ENCODE data around the gene PIK3C2G. TPM values are rescaled to one million over a fixed set of nuclear protein-coding genes. Genes with fewer than 3 reads are reported as not detected.

PIK3C2G gene, protein sequence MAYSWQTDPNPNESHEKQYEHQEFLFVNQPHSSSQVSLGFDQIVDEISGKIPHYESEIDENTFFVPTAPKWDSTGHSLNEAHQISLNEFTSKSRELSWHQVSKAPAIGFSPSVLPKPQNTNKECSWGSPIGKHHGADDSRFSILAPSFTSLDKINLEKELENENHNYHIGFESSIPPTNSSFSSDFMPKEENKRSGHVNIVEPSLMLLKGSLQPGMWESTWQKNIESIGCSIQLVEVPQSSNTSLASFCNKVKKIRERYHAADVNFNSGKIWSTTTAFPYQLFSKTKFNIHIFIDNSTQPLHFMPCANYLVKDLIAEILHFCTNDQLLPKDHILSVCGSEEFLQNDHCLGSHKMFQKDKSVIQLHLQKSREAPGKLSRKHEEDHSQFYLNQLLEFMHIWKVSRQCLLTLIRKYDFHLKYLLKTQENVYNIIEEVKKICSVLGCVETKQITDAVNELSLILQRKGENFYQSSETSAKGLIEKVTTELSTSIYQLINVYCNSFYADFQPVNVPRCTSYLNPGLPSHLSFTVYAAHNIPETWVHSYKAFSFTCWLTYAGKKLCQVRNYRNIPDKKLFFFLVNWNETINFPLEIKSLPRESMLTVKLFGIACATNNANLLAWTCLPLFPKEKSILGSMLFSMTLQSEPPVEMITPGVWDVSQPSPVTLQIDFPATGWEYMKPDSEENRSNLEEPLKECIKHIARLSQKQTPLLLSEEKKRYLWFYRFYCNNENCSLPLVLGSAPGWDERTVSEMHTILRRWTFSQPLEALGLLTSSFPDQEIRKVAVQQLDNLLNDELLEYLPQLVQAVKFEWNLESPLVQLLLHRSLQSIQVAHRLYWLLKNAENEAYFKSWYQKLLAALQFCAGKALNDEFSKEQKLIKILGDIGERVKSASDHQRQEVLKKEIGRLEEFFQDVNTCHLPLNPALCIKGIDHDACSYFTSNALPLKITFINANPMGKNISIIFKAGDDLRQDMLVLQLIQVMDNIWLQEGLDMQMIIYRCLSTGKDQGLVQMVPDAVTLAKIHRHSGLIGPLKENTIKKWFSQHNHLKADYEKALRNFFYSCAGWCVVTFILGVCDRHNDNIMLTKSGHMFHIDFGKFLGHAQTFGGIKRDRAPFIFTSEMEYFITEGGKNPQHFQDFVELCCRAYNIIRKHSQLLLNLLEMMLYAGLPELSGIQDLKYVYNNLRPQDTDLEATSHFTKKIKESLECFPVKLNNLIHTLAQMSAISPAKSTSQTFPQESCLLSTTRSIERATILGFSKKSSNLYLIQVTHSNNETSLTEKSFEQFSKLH (N-terminal part only)
- not detected in 2 replicates for total RNA-seq (2013; cell fraction: nucleolus; rRNA removed)
- total RNA-seq (2014; rRNA removed) (not detected in 2 replicates), total RNA-seq (2014; rRNA removed; fragmentation: Illumina TruSeq; extraction: Trizol) (not detected in 2 replicates), total RNA-seq (2021) (not detected in 2 replicates), polyA plus RNA-seq (2011; rRNA removed) (not detected in 2 replicates), polyA plus RNA-seq (2014; fragmentation: Illumina TruSeq; extraction: Trizol) (not detected in 2 replicates), polyA plus RNA-seq (2014; fragmentation: Nextera tagmentation; extraction: Ambion mirVana) (not detected), polyA plus RNA-seq (2014; rRNA removed) (not detected in 2 replicates), polyA plus RNA-seq (2016; fragmentation: Nextera tagmentation; extraction: Ambion mirVana) (not detected), polyA minus RNA-seq (2011; rRNA and poly(A)+ RNA removed) (not detected in 2 replicates), Bru-seq, nascent RNA (percentile 0 among the genes with signal in this experiment), BruChase-seq, experiment 1, labeled RNA remaining after a 6-hour chase (percentile 0 among the genes with signal in this experiment), BruChase-seq, experiment 2, labeled RNA remaining after a 2-hour chase (not detected)
- polyA plus RNA-seq (2011; ENCODE audit: low read depth) = not detected
- polyA plus RNA-seq (2011; cell fraction: cytosol; rRNA removed) = not detected in 2 replicates
- polyA plus RNA-seq (2011; cell fraction: nucleus; rRNA removed) = not detected in 2 replicates
- not detected in 2 replicates for polyA plus RNA-seq (2012)
- polyA minus RNA-seq (2011; cell fraction: cytosol; rRNA and poly(A)+ RNA removed) = not detected in 2 replicates
- polyA minus RNA-seq (2011; cell fraction: nucleus; rRNA and poly(A)+ RNA removed) = not detected in 2 replicates
- long read RNA-seq, experiment 1 = 0 reads
- long read RNA-seq, experiment 2, partial matches to known transcripts = 0 of 2 reads
- long read RNA-seq, experiment 2, other reads (novel, unspliced or antisense) = 2 of 2 reads

DNA sequence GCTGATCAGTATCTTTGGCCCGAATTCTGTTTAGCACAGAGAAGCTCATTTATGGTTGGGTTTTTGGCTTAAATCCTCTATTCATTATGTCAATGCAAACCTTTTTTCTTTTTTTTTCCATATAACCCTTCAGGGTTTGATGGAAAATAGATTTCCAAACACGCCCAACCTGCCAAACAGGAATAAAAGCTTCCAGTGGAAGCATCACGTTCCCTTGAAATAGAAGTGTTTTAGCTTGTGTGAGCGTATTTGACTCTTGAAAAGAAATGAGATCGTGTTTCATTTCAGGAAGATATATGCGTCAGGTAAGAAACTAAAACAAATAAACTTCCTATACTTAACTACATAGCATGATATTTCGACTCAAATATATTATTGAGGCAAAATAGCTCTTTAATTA lies at the start of gene PIK3C2G:
TSS of gene PIK3C2G (plus strand) at position 246 of the 400 bp plus-strand sequence. CDS start 20,564 bp downstream, outside the sequence.
- FAIRE-seq (no peak), DNase-seq (ENCODE audit: low read depth, low spot score) (no peak), ATAC-seq (no peak)
- H3K27me3 ChIP-seq (replicated peaks in 1 of 2; ENCODE audit: control insufficient read depth in 2 of 2, insufficient read depth in 2 of 2, low read length in 1 of 2) = no peaks in the 10 kb centered on the region
- no peak within 1 kb of the TSS for H3K27ac ChIP-seq (ENCODE audit: control insufficient read depth, insufficient read depth)
- H3K9ac ChIP-seq (ENCODE audit: control insufficient read depth, insufficient read depth, low read length) = no peak within 1 kb of the TSS
- no peaks in the 10 kb centered on the region for H4K20me1 ChIP-seq (ENCODE audit: control insufficient read depth, insufficient read depth)
- no peaks in the 10 kb centered on the region for H3K79me2 ChIP-seq (ENCODE audit: control insufficient read depth, insufficient read depth, low read length)
- ChIA-PET RAD21 (ENCODE audit: unreplicated experiment) (interaction anchor here (1.1 to 1.2 kb wide), 2 partner anchors 122 to 925 kb away, joined by 3 to 4 read pairs; no protein-coding TSS in a partner anchor), CTCF (interaction anchor here (1.1 to 1.4 kb wide), 3 partner anchors 11 to 15 kb away, joined by 3 to 14 read pairs (median 6); no protein-coding TSS in a partner anchor), POLR2A (no interaction called here), SMC1A (ENCODE audit: uncharacterized antibody, unreplicated experiment) (interaction anchor here (1.5 kb wide), 2 partner anchors 14 to 58 kb away, joined by 3 read pairs; no protein-coding TSS in a partner anchor)
- WGBS (ENCODE audit: insufficient coverage, insufficient replicate concordance, low lambda C conversion rate, missing lambda C conversion rate) = 10% methylated on average over 7 of the region's 7 CpGs
- in situ Hi-C loops (cut with MboI) (no loop called here), intact Hi-C loops (cut with micrococcal nuclease; ENCODE audit: unreplicated experiment) (no loop called here)
- no peak within 1 kb of the TSS for H3K4me2 ChIP-seq (ENCODE audit: control insufficient read depth, insufficient read depth)
- no peak within 1 kb of the TSS for H2AFZ ChIP-seq (ENCODE audit: control insufficient read depth, low read depth, low read length)
- no TSS peak for BruUV-seq (replicated peaks)
- no peaks in the 10 kb centered on the region for H3K9me3 ChIP-seq (replicated peaks; ENCODE audit: control insufficient read depth, insufficient read depth, low read length)
- no peak within 1 kb of the TSS for H3K4me3 ChIP-seq
- H3K4me1 ChIP-seq (ENCODE audit: control insufficient read depth, insufficient read depth, low read length) = no peaks in the 10 kb centered on the region
- H3K36me3 ChIP-seq (ENCODE audit: control insufficient read depth in 2 of 2, insufficient read depth in 2 of 2, low read length in 1 of 2) = no peaks in the 10 kb centered on the region
- no peak for TF ChIP-seq POLR2A (IDR thresholded peaks at IDR 0.05; ENCODE audit: low read depth, low read length)
- TF ChIP-seq, protein P1, sequence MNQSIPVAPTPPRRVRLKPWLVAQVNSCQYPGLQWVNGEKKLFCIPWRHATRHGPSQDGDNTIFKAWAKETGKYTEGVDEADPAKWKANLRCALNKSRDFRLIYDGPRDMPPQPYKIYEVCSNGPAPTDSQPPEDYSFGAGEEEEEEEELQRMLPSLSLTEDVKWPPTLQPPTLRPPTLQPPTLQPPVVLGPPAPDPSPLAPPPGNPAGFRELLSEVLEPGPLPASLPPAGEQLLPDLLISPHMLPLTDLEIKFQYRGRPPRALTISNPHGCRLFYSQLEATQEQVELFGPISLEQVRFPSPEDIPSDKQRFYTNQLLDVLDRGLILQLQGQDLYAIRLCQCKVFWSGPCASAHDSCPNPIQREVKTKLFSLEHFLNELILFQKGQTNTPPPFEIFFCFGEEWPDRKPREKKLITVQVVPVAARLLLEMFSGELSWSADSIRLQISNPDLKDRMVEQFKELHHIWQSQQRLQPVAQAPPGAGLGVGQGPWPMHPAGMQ (IDR thresholded peaks at IDR 0.05; ENCODE audit: borderline replicate concordance) = no peak
- TF ChIP-seq HDAC6 (IDR thresholded peaks at IDR 0.05; ENCODE audit: unreplicated experiment) = no peak
- TF ChIP-seq CBX3 (IDR thresholded peaks at IDR 0.05; ENCODE audit: borderline replicate concordance, low read depth) = no peak
- TF ChIP-seq, protein P2, sequence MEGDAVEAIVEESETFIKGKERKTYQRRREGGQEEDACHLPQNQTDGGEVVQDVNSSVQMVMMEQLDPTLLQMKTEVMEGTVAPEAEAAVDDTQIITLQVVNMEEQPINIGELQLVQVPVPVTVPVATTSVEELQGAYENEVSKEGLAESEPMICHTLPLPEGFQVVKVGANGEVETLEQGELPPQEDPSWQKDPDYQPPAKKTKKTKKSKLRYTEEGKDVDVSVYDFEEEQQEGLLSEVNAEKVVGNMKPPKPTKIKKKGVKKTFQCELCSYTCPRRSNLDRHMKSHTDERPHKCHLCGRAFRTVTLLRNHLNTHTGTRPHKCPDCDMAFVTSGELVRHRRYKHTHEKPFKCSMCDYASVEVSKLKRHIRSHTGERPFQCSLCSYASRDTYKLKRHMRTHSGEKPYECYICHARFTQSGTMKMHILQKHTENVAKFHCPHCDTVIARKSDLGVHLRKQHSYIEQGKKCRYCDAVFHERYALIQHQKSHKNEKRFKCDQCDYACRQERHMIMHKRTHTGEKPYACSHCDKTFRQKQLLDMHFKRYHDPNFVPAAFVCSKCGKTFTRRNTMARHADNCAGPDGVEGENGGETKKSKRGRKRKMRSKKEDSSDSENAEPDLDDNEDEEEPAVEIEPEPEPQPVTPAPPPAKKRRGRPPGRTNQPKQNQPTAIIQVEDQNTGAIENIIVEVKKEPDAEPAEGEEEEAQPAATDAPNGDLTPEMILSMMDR (IDR thresholded peaks at IDR 0.05 in 2 of 3, conservative IDR thresholded peaks at IDR 0.05 in 1 of 3; ENCODE audit: control insufficient read depth in 2 of 3, extremely low read depth in 1 of 3, insufficient read depth in 1 of 3, low read depth in 3 of 3, low read length in 3 of 3) = no peak
- TF ChIP-seq PML (IDR thresholded peaks at IDR 0.05; ENCODE audit: low read length) = no peak
- TF ChIP-seq, protein P3, sequence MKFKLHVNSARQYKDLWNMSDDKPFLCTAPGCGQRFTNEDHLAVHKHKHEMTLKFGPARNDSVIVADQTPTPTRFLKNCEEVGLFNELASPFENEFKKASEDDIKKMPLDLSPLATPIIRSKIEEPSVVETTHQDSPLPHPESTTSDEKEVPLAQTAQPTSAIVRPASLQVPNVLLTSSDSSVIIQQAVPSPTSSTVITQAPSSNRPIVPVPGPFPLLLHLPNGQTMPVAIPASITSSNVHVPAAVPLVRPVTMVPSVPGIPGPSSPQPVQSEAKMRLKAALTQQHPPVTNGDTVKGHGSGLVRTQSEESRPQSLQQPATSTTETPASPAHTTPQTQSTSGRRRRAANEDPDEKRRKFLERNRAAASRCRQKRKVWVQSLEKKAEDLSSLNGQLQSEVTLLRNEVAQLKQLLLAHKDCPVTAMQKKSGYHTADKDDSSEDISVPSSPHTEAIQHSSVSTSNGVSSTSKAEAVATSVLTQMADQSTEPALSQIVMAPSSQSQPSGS (IDR thresholded peaks at IDR 0.05; ENCODE audit: low read length) = no peak
- no peak for TF ChIP-seq MXI1 (IDR thresholded peaks at IDR 0.05; ENCODE audit: low read depth, low read length)

All from GM12878 (cell line).